ENCODE data around the gene ARL6IP5.

GRCh38 chr3:69081583-69082262, 3.0 kb upstream of the ARL6IP5 start:
- TF ChIP-seq, protein P1, sequence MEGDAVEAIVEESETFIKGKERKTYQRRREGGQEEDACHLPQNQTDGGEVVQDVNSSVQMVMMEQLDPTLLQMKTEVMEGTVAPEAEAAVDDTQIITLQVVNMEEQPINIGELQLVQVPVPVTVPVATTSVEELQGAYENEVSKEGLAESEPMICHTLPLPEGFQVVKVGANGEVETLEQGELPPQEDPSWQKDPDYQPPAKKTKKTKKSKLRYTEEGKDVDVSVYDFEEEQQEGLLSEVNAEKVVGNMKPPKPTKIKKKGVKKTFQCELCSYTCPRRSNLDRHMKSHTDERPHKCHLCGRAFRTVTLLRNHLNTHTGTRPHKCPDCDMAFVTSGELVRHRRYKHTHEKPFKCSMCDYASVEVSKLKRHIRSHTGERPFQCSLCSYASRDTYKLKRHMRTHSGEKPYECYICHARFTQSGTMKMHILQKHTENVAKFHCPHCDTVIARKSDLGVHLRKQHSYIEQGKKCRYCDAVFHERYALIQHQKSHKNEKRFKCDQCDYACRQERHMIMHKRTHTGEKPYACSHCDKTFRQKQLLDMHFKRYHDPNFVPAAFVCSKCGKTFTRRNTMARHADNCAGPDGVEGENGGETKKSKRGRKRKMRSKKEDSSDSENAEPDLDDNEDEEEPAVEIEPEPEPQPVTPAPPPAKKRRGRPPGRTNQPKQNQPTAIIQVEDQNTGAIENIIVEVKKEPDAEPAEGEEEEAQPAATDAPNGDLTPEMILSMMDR (IDR thresholded peaks at IDR 0.05): no peak
- TF ChIP-seq POLR2A (IDR thresholded peaks at IDR 0.05): no peak

Measured in thyroid gland (tissue), 4 donors.